Lower lobe of right lung (tissue), 2 donors: Measurements from ENCODE around the gene GRIK1. TPM values are rescaled to one million over a fixed set of nuclear protein-coding genes. Genes with fewer than 3 reads are reported as not detected.

ENCODE experiments used
- ATAC-seq, 2 donors: fragments of 200-7000 bp; cut with Tn5 transposase; one replicate each; pipeline ENCODE4 v1.9.1; 2020 to 2022; ENCODE audit warnings: mild to moderate bottlenecking in 2 of 2, moderate library complexity in 2 of 2
- DNase-seq: peaks from one replicate; pipeline ENCODE4 v3.0.0-alpha.2; 2020
- H3K27ac ChIP-seq: fragments of 200-600 bp; one replicate; pipeline ENCODE4 v1.8.0; 2022
- H3K27me3 ChIP-seq: fragments of 200-600 bp; one replicate; pipeline ENCODE4 v1.8.0; 2022; ENCODE audit warnings: low read depth
- H3K36me3 ChIP-seq: fragments of 200-600 bp; one replicate; pipeline ENCODE4 v1.8.0; 2022; ENCODE audit warnings: mild to moderate bottlenecking
- H3K4me1 ChIP-seq: fragments of 200-600 bp; one replicate; pipeline ENCODE4 v1.8.0; 2022
- H3K4me3 ChIP-seq: fragments of 200-600 bp; one replicate; pipeline ENCODE4 v1.8.0; 2022; ENCODE audit warnings: mild to moderate bottlenecking
- H3K9me3 ChIP-seq: fragments of 200-600 bp; one replicate; pipeline ENCODE4 v1.8.0; 2022
- intact Hi-C: fragments of 100-400 bp; cut with DNase I; formaldehyde crosslinking; loops from one replicate; pipeline ENCODE4 v1.11.0; 2022
- total RNA-seq: library from RNA; stranded (reverse); fragmentation: NEBNext Ultra II Directional; extraction: Animal tissue kit (Norgen Biotek cat#: 25700); gene quantifications from one replicate; pipeline ENCODE4 v1.2.1, GENCODE V29; 2021
- TF ChIP-seq, protein P1 (sequence below): fragments of 200-600 bp; IDR thresholded peaks from one replicate; pipeline ENCODE4 v1.8.0; 2022; ENCODE audit warnings: antibody characterized with exemption, mild to moderate bottlenecking
- donor health status: DM: no; HTN: yes; CAD: no; lungs with severe emphysema.

GRIK1 gene
- total RNA-seq, 1 donor from 2014 or later: not detected

DNA sequence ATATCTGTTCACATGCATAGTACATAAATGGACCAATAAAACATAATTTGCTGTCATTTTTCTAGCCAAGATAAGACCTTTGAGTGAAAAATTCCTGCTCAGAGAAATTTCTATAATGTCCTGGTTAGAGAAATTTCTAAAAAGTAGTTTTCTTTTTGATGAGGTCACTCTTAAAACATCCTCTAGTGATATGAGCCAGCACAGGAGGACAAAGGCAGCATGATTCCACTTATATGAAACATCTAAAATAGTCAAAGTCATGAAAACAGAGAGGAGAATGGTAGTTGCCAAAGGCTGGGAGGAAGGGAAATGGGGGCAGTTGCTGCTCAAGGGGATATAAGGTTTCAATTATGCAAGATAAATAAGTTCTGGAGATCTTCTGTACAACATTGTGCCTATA is 401.7 kb downstream of the GRIK1 start:
- DNase-seq (no peak), ATAC-seq (no peak)
- no peaks in the 10 kb centered on the region for H3K9me3 ChIP-seq
- no peak overlapping the region for H3K27ac ChIP-seq
- H3K4me3 ChIP-seq: no peak overlapping the region
- intact Hi-C loops: no loop called here
- H3K4me1 ChIP-seq: no peaks in the 10 kb centered on the region
- TF ChIP-seq, protein P1, sequence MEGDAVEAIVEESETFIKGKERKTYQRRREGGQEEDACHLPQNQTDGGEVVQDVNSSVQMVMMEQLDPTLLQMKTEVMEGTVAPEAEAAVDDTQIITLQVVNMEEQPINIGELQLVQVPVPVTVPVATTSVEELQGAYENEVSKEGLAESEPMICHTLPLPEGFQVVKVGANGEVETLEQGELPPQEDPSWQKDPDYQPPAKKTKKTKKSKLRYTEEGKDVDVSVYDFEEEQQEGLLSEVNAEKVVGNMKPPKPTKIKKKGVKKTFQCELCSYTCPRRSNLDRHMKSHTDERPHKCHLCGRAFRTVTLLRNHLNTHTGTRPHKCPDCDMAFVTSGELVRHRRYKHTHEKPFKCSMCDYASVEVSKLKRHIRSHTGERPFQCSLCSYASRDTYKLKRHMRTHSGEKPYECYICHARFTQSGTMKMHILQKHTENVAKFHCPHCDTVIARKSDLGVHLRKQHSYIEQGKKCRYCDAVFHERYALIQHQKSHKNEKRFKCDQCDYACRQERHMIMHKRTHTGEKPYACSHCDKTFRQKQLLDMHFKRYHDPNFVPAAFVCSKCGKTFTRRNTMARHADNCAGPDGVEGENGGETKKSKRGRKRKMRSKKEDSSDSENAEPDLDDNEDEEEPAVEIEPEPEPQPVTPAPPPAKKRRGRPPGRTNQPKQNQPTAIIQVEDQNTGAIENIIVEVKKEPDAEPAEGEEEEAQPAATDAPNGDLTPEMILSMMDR: no peak
- no peaks in the 10 kb centered on the region for H3K36me3 ChIP-seq
- H3K27me3 ChIP-seq: no peaks in the 10 kb centered on the region

DNA sequence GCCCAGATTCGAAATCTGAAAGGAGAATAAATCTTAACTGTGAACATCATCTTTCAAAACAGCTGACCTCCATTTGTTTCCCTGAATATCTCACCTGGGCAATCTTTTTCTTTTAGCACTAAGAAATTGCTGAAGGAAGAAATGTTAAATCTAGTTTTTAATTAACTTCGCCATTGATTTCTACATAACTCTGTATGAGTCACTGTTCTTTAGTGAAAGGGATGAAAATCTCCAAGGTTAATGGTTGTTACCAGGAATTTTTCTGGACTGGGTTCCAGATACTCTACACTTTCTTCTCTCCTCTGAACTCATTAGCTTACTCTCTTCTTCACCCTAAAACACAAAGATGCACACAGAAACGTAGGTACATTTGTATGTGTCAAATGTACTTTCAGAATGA is 405.3 kb downstream of the GRIK1 start:
- no peaks in the 10 kb centered on the region for H3K4me1 ChIP-seq
- no peak overlapping the region for H3K27ac ChIP-seq
- no peaks in the 10 kb centered on the region for H3K27me3 ChIP-seq
- no peak for DNase-seq
- intact Hi-C loops: no loop called here
- H3K36me3 ChIP-seq: no peaks in the 10 kb centered on the region
- no peak for ATAC-seq
- H3K9me3 ChIP-seq: no peaks in the 10 kb centered on the region
- H3K4me3 ChIP-seq: no peak overlapping the region
- TF ChIP-seq, protein P1: no peak

DNA sequence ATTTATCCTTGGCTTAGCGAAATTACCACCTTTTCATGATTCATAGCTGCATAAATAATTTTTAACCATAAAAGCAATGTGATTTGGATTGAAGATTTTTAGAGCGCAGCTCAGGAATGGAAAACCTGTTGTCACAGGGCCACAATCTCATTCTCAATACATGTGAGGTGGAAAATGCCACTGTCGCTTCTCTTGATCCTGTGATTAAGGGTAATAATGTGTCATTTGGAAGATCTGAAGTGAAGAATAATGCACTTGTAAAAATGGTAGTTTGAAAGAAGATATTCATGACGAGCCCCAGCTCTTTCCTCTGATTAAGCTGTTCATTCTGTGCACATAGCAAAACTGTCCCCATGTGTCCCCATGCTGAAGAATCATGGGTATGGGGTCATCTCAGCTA is 410.7 kb downstream of the GRIK1 start:
- ATAC-seq: no peak
- intact Hi-C loops: no loop called here
- DNase-seq: no peak
- no peak overlapping the region for H3K27ac ChIP-seq
- no peak overlapping the region for H3K4me3 ChIP-seq
- H3K36me3 ChIP-seq: no peaks in the 10 kb centered on the region
- no peaks in the 10 kb centered on the region for H3K4me1 ChIP-seq
- TF ChIP-seq, protein P1: no peak
- no peaks in the 10 kb centered on the region for H3K27me3 ChIP-seq
- no peaks in the 10 kb centered on the region for H3K9me3 ChIP-seq

DNA sequence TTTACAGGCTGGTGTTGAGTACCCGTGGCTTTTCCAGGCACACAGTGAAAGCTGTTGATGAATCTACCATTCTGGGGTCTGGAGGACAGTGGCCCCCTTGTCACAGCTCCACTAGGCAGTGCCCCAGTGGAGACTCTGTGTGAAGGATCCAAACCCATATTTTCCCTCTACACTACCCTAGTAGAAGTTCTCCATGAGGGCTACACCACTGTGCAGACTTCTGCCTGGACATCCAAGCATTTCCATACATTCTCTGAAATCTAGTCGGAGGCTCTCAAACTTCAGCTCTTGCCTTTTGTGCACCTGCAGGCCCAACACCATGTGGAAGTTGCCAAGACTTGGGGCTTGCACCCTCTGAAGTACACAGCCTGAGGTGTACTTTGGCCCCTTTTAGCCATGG is 413.3 kb downstream of the GRIK1 start:
- H3K27ac ChIP-seq: no peak overlapping the region
- H3K4me1 ChIP-seq: no peaks in the 10 kb centered on the region
- no peaks in the 10 kb centered on the region for H3K27me3 ChIP-seq
- no peak for DNase-seq
- TF ChIP-seq, protein P1: no peak
- intact Hi-C loops: no loop called here
- H3K4me3 ChIP-seq: no peak overlapping the region
- H3K9me3 ChIP-seq: no peaks in the 10 kb centered on the region
- ATAC-seq: no peak
- no peaks in the 10 kb centered on the region for H3K36me3 ChIP-seq

DNA sequence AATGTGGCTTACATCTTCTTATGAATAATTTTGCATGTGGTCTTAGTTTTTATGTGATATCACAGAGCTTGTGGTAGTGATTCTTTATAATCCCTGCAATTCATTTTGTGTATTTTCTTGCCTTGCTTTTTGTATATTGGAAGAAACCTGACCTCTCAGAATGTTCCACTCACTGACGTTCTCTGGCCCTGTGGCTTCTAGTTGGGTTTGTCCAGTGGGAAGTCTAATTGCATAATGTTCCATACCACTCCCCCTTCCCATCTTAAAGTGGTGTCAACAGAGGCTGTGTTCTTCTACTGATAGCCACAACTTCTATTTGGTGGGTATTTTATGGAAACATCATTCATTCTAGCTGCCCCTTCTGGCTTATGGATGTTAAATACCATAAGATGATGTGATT is 415.7 kb downstream of the GRIK1 start:
- H3K27me3 ChIP-seq: no peaks in the 10 kb centered on the region
- TF ChIP-seq, protein P1: no peak
- DNase-seq (no peak), ATAC-seq (no peak)
- H3K36me3 ChIP-seq: no peaks in the 10 kb centered on the region
- H3K27ac ChIP-seq: no peak overlapping the region
- H3K9me3 ChIP-seq: no peaks in the 10 kb centered on the region
- no peak overlapping the region for H3K4me3 ChIP-seq
- intact Hi-C loops: no loop called here
- H3K4me1 ChIP-seq: no peaks in the 10 kb centered on the region

DNA sequence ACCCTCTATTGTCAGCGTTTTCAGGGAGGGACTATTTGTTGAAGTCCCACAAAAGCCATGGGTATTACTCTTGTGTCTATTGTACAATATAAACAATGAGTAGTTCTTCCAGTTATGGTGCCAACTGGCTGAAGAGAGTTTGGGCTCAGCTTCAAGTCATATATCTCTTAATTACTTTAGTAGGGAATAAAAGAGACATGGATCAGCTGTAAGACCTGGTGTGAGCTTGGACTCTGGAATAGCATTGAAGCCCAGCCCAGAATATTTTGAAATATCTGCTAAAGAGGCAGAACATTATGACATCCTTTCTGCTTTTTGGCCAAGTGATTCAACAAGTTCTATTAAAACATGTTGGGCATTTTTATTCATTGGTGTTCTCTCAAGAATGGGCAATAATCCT is 416.1 kb downstream of the GRIK1 start:
- ATAC-seq (no peak), DNase-seq (no peak)
- TF ChIP-seq, protein P1: no peak
- Histone ChIP-seq H3K4me3 (no peak overlapping the region), H3K4me1 (no peaks in the 10 kb centered on the region), H3K27me3 (no peaks in the 10 kb centered on the region), H3K9me3 (no peaks in the 10 kb centered on the region), H3K27ac (no peak overlapping the region), H3K36me3 (no peaks in the 10 kb centered on the region)
- intact Hi-C loops: no loop called here
